Left lung (tissue), 10 donors: ENCODE measurements around the gene IGSF5. TPM values are rescaled to one million over a fixed set of nuclear protein-coding genes. Genes with fewer than 3 reads are reported as not detected.

ENCODE experiments used
- ATAC-seq: fragments of 200-7000 bp; cut with Tn5 transposase; one replicate; pipeline ENCODE4 v1.9.1; 2020; ENCODE audit warnings: moderate library complexity
- DNase-seq, 4 donors: peaks; one replicate each; pipeline ENCODE4 v3.0.0-alpha.2; 2013 to 2020
- H3K27ac ChIP-seq, 2 donors: fragments of 200-600 bp; sonication (generic) in 1 of 2; one replicate each; pipeline versions ENCODE4 v1.5.0 to v1.8.0; 2020 to 2021
- H3K27me3 ChIP-seq, 2 donors: fragments of 200-600 bp; sonication (generic) in 1 of 2; one replicate each; pipeline versions ENCODE4 v1.5.0 to v1.8.0; 2020 to 2021
- H3K36me3 ChIP-seq, 2 donors: fragments of 200-600 bp; sonication (generic) in 1 of 2; one replicate each; pipeline versions ENCODE4 v1.5.0 to v1.8.0; 2020 to 2021
- H3K4me1 ChIP-seq, 2 donors: fragments of 200-600 bp; one replicate each; pipeline ENCODE4 v1.8.0; 2021
- H3K4me3 ChIP-seq, 2 donors: fragments of 200-600 bp; sonication (generic) in 1 of 2; one replicate each; pipeline versions ENCODE4 v1.5.0 to v1.8.0; 2020 to 2021; ENCODE audit warnings: mild to moderate bottlenecking in 1 of 2
- H3K9me3 ChIP-seq, 2 donors: fragments of 200-600 bp; sonication (generic) in 1 of 2; one replicate each; pipeline versions ENCODE4 v1.5.0 to v1.8.0; 2020 to 2021
- intact Hi-C, 2 donors: fragments of 100-400 bp; cut with DNase I; formaldehyde crosslinking; loops; one replicate each; pipeline versions ENCODE4 v1.11.2 to v1.14.2; 2022
- polyA plus RNA-seq, 6 donors: library from polyadenylated mRNA; unstranded; fragments of 120-200 nt; gene quantifications; one replicate each; pipeline ENCODE4 v1.2.1, GENCODE V29; 2013; ENCODE audit not compliant: insufficient read length in 6 of 6
- total RNA-seq, 2 donors: library from RNA; stranded (reverse); fragmentation: NEBNext Ultra II Directional; extraction: Animal tissue kit (Norgen Biotek cat#: 25700); gene quantifications; one replicate each; pipeline ENCODE4 v1.2.1, GENCODE V29; 2021
- TF ChIP-seq, protein P1 (sequence below), 2 donors: fragments of 200-600 bp; sonication (generic) in 1 of 2; IDR thresholded peaks; one replicate each; pipeline versions ENCODE4 v1.5.0 to v1.8.0; 2021; ENCODE audit warnings: antibody characterized with exemption in 2 of 2
- donor health status: DM: no; HTN: yes; CAD: no.
- donor health status: DM: no; HTN: no; CAD: no.

Gene IGSF5
- total and polyA plus RNA-seq, 8 donors: 0.24 to 0.70 (median 0.39) TPM; not detected in 2

DNA sequence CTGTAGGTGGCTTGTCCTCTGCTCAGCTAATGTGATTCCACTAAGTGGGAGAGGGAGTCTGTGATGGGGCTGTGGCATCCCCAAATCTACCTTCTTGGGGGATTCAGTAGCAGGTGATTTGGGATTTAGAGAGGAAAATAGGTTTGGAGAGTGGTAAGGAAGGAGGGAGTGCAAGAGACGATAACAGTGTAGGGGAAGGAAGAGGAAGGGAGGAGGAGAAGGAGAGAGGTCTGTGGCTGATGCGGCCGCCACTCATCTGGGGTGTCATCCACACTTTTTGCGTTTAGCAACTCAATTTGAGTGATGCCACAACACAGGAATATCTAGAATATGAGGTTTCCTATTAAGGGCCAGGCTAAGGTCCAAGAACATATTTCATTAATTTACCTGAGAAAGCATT is 98.5 kb downstream of the IGSF5 start:
- Histone ChIP-seq H3K4me1 (no peaks in the 10 kb centered on the region), H3K9me3 (no peaks in the 10 kb centered on the region), H3K4me3 (no peak overlapping the region), H3K36me3 (no peaks in the 10 kb centered on the region), H3K27ac (no peak overlapping the region), H3K27me3 (peaks cover 0 to 9% of the 10 kb centered on the region in 2 donors)
- no peak for ATAC-seq
- DNase-seq: no peak
- intact Hi-C loops: no loop called here
- TF ChIP-seq, protein P1, sequence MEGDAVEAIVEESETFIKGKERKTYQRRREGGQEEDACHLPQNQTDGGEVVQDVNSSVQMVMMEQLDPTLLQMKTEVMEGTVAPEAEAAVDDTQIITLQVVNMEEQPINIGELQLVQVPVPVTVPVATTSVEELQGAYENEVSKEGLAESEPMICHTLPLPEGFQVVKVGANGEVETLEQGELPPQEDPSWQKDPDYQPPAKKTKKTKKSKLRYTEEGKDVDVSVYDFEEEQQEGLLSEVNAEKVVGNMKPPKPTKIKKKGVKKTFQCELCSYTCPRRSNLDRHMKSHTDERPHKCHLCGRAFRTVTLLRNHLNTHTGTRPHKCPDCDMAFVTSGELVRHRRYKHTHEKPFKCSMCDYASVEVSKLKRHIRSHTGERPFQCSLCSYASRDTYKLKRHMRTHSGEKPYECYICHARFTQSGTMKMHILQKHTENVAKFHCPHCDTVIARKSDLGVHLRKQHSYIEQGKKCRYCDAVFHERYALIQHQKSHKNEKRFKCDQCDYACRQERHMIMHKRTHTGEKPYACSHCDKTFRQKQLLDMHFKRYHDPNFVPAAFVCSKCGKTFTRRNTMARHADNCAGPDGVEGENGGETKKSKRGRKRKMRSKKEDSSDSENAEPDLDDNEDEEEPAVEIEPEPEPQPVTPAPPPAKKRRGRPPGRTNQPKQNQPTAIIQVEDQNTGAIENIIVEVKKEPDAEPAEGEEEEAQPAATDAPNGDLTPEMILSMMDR (IDR thresholded peaks at IDR 0.05): no peak

DNA sequence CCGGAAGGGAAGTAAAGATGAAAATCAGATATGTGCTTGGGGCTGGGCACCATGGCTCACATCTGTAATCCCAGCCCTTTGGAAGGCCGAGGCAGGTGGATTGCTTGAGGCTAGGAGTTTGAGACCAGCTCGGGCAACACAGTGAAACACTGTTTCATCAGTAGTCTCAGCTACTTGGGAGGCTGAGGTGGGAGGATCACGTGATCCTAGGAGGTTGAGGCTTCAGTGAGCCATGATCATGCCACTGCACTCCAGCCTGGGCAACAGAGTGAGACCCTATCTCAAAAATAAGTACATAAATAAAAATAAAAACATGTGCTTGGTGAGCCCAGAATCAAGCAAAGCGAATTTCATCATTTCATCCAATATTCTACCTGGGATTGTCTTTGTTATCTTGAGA is 98.9 kb downstream of the IGSF5 start:
- TF ChIP-seq, protein P1 (IDR thresholded peaks at IDR 0.05): no peak
- Histone ChIP-seq H3K27me3 (peaks cover 0 to 9% of the 10 kb centered on the region in 2 donors), H3K36me3 (no peaks in the 10 kb centered on the region), H3K9me3 (no peaks in the 10 kb centered on the region), H3K4me1 (no peaks in the 10 kb centered on the region), H3K4me3 (no peak overlapping the region), H3K27ac (no peak overlapping the region)
- DNase-seq (no peak), ATAC-seq (no peak)
- intact Hi-C loops: no loop called here

- Histone ChIP-seq H3K9me3 (no peaks in the 10 kb centered on the region), H3K27me3 (peaks cover 0 to 7% of the 10 kb centered on the region in 2 donors), H3K4me3 (no peak overlapping the region), H3K4me1 (no peaks in the 10 kb centered on the region), H3K27ac (no peak overlapping the region), H3K36me3 (no peaks in the 10 kb centered on the region)
- intact Hi-C loops: no loop called here
- ATAC-seq: no peak
- TF ChIP-seq, protein P1 (IDR thresholded peaks at IDR 0.05): no peak
- no peak for DNase-seq
These were observed 100.7 kb downstream of the IGSF5 start for GRCh38 chr21:39845571-39846130.

DNA sequence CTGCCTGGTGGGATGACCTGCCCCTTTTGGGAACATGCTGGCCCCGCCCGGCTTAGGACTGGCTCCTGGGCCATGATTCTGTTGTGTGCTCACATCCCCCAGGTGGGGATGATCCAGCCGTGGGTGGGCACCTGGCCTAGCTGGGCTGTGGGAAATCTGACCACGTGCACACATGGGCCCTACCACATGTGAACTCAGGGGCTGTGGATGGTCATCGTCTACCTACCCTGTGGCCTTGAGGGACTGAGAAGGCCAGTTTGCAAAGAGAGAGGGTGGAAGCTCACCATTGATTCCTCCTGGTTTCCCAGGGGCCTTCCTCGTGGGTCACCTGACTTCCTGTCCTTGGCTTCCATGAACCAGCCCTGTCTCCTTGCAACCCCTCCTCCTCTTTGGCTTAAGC is 102.9 kb downstream of the IGSF5 start:
- H3K4me3 ChIP-seq: no peak overlapping the region
- DNase-seq: no peak
- no peaks in the 10 kb centered on the region for H3K4me1 ChIP-seq
- ATAC-seq: no peak
- no peaks in the 10 kb centered on the region for H3K27me3 ChIP-seq
- no peaks in the 10 kb centered on the region for H3K9me3 ChIP-seq
- TF ChIP-seq, protein P1 (IDR thresholded peaks at IDR 0.05): no peak
- intact Hi-C loops: no loop called here
- H3K27ac ChIP-seq: no peak overlapping the region
- H3K36me3 ChIP-seq: no peaks in the 10 kb centered on the region

DNA sequence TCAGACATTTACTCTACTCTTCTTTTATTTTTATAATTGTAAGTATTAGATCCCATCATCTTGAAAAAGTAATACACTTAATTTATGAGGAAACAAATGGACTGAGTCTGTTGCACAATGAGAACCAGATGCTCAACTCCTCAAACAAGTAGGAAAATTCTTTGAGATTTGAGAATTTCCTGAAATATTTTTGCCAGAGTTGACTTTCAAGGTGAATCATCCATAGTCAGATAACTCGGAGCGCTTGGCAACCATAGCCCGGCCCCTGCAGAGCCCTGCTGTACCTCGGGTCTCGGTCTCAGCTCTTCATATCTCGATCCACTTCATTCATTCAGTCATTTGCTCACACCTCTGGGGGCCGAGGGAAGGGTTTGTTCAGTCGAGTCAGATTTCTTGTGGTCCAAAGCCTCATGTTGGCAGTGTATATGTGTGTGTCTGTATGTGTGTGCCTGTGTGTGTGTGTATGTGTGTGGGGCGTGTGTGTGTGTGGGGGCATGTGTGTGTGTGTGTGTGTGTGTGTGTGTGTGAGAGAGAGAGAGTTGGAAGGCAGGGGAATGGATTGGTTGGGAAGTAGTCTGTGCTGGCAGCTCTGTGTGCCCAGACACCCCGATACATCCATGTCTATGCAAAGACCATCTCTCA is 104.2 kb downstream of the IGSF5 start:
- Histone ChIP-seq H3K27ac (no peak overlapping the region), H3K4me3 (no peak overlapping the region), H3K4me1 (no peaks in the 10 kb centered on the region), H3K36me3 (no peaks in the 10 kb centered on the region), H3K9me3 (no peaks in the 10 kb centered on the region), H3K27me3 (no peaks in the 10 kb centered on the region)
- TF ChIP-seq, protein P1 (IDR thresholded peaks at IDR 0.05): no peak
- ATAC-seq (no peak), DNase-seq (no peak)
- intact Hi-C loops: no loop called here
